Colonic mucosa (tissue), 4 donors: ENCODE measurements around the gene RASGRF2. TPM values are rescaled to one million over a fixed set of nuclear protein-coding genes. Genes with fewer than 3 reads are reported as not detected.

Source experiments
- DNase-seq: peaks from one replicate; pipeline ENCODE4 v3.0.0-alpha.2; 2020
- H3K27ac ChIP-seq: fragments of 200-600 bp; one replicate; pipeline ENCODE4 v1.8.0; 2021
- H3K27me3 ChIP-seq: fragments of 200-600 bp; one replicate; pipeline ENCODE4 v1.8.0; 2021
- H3K36me3 ChIP-seq: fragments of 200-600 bp; one replicate; pipeline ENCODE4 v1.8.0; 2021
- H3K4me1 ChIP-seq: fragments of 200-600 bp; one replicate; pipeline ENCODE4 v1.8.0; 2021; ENCODE audit warnings: mild to moderate bottlenecking
- H3K4me3 ChIP-seq: fragments of 200-600 bp; one replicate; pipeline ENCODE4 v1.8.0; 2021
- H3K9ac ChIP-seq, 2 donors: one replicate each; pipeline ENCODE4 v1.7.0; 2013; ENCODE audit warnings: control low read depth in 2 of 2, low read depth in 2 of 2, low read length in 2 of 2
- H3K9me3 ChIP-seq: fragments of 200-600 bp; one replicate; pipeline ENCODE4 v1.8.0; 2021
- CTCF ChIP-seq: fragments of 200-600 bp; IDR thresholded peaks from one replicate; pipeline ENCODE4 v1.8.0; 2022; ENCODE audit warnings: antibody characterized with exemption, mild to moderate bottlenecking
- intact Hi-C: fragments of 100-400 bp; cut with DNase I; formaldehyde crosslinking; loops from one replicate; pipeline ENCODE4 v1.14.1; 2022
- total RNA-seq, 2 donors: library from RNA; stranded (reverse); fragmentation: NEBNext Ultra II Directional in 1 of 2; extraction: Animal tissue kit (Norgen Biotek cat#: 25700) in 1 of 2; gene quantifications; one replicate each; pipeline ENCODE4 v1.2.1, GENCODE V29; 2021
- donor health status: healthy.
- donor health status: DM: no; HTN: no; CAD: no.
- donor health status: DM: no; HTN: no; CAD: no.

The RASGRF2 gene
- total RNA-seq, 2 donors from 2014 or later, result 2.8 to 3.5 TPM

GRCh38 chr5:81249240-81249639 is 289.1 kb downstream of the RASGRF2 start:
- Histone ChIP-seq H3K27ac (no peak overlapping the region), H3K4me3 (no peak overlapping the region), H3K36me3 (no peaks in the 10 kb centered on the region), H3K27me3 (no peaks in the 10 kb centered on the region), H3K9ac (no peak overlapping the region), H3K4me1 (no peaks in the 10 kb centered on the region), H3K9me3 (no peaks in the 10 kb centered on the region)
- intact Hi-C loops, result no loop called here
- TF ChIP-seq CTCF, result no peak
- DNase-seq, result no peak

GRCh38 chr5:81250004-81250403 is 289.8 kb downstream of the RASGRF2 start:
- no peak for TF ChIP-seq CTCF

GRCh38 chr5:81251922-81252321 is 291.8 kb downstream of the RASGRF2 start:
- Histone ChIP-seq H3K27me3 (no peaks in the 10 kb centered on the region), H3K27ac (no peak overlapping the region), H3K36me3 (no peaks in the 10 kb centered on the region), H3K9ac (no peak overlapping the region), H3K4me1 (no peaks in the 10 kb centered on the region), H3K4me3 (no peak overlapping the region), H3K9me3 (no peaks in the 10 kb centered on the region)
- intact Hi-C loops, result no loop called here
- no peak for DNase-seq
- no peak for TF ChIP-seq CTCF

More at GRCh38 chr5:81250004-81250403, 289.8 kb downstream of the RASGRF2 start:
- DNase-seq, result no peak
- no peak overlapping the region for H3K4me3 ChIP-seq
- H3K4me1 ChIP-seq, result no peaks in the 10 kb centered on the region
- no peaks in the 10 kb centered on the region for H3K9me3 ChIP-seq
- no peaks in the 10 kb centered on the region for H3K27me3 ChIP-seq
- H3K27ac ChIP-seq, result no peak overlapping the region
- intact Hi-C loops, result no loop called here
- H3K9ac ChIP-seq, result no peak overlapping the region
- no peaks in the 10 kb centered on the region for H3K36me3 ChIP-seq

GRCh38 chr5:81252904-81253303 is 292.7 kb downstream of the RASGRF2 start:
- H3K4me1 ChIP-seq, result no peaks in the 10 kb centered on the region

GRCh38 chr5:81253875-81254274 is 293.7 kb downstream of the RASGRF2 start:
- H3K9ac ChIP-seq, result no peak overlapping the region
- no peaks in the 10 kb centered on the region for H3K4me1 ChIP-seq
- no peak overlapping the region for H3K4me3 ChIP-seq
- no peaks in the 10 kb centered on the region for H3K27me3 ChIP-seq
- DNase-seq, result no peak
- intact Hi-C loops, result no loop called here
- no peak for TF ChIP-seq CTCF
- no peak overlapping the region for H3K27ac ChIP-seq
- H3K36me3 ChIP-seq, result no peaks in the 10 kb centered on the region
- no peaks in the 10 kb centered on the region for H3K9me3 ChIP-seq

More at GRCh38 chr5:81252904-81253303, 292.7 kb downstream of the RASGRF2 start:
- no peaks in the 10 kb centered on the region for H3K36me3 ChIP-seq
- H3K4me3 ChIP-seq, result no peak overlapping the region
- H3K27ac ChIP-seq, result no peak overlapping the region
- no peak for TF ChIP-seq CTCF
- H3K9ac ChIP-seq, result no peak overlapping the region
- no peaks in the 10 kb centered on the region for H3K9me3 ChIP-seq
- intact Hi-C loops, result no loop called here
- H3K27me3 ChIP-seq, result no peaks in the 10 kb centered on the region
- no peak for DNase-seq
